ENCODE results near the gene KIAA1549. TPM values are rescaled to one million over a fixed set of nuclear protein-coding genes. Genes with fewer than 3 reads are reported as not detected.

Gene KIAA1549
- total RNA-seq, 1 donor from 2014 or later: 12.2 TPM

DNA sequence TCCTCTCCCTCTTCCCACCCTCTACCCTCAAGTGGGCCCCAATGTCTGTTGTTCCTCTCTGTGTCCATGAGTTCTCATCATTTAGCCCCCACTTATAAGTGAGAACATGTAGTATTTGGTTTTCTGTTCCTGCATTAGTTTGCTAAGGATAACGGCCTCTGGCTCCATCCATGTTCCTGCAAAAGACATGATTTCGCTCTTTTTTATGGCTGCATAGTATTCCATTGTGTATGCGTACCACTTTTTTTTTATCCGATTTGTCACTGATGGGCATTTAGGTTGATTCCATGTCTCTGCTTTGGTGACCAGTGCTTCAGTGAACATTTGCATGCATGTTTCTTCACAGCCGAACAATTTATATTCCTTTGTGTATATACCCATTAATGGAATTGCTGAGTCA lies 131.5 kb downstream of the KIAA1549 start:
- H3K4me3 Mint-ChIP-seq (ENCODE audit: unreplicated experiment): no peak overlapping the region
- DNase-seq (ENCODE audit: extremely low spot score, unreplicated experiment): no peak
- no peak overlapping the region for H3K27ac Mint-ChIP-seq (ENCODE audit: unreplicated experiment)
- no peaks in the 10 kb centered on the region for H3K27me3 Mint-ChIP-seq (ENCODE audit: unreplicated experiment)
- no peaks in the 10 kb centered on the region for H3K9me3 Mint-ChIP-seq (ENCODE audit: unreplicated experiment)
- H3K36me3 Mint-ChIP-seq (ENCODE audit: unreplicated experiment): peaks cover 13% of the 10 kb centered on the region
- H3K4me1 Mint-ChIP-seq (ENCODE audit: unreplicated experiment): peaks cover 25% of the 10 kb centered on the region
- no peak for TF ChIP-seq CTCF (IDR thresholded peaks at IDR 0.05)

GRCh38 chr7:138848056-138848980 lies 132.9 kb downstream of the KIAA1549 start:
- Mint-ChIP-seq H3K4me3 (ENCODE audit: unreplicated experiment) (peak overlapping the region; percentile 41), H3K9me3 (ENCODE audit: unreplicated experiment) (no peaks in the 10 kb centered on the region), H3K27me3 (ENCODE audit: unreplicated experiment) (no peaks in the 10 kb centered on the region), H3K4me1 (ENCODE audit: unreplicated experiment) (peaks cover 25% of the 10 kb centered on the region), H3K36me3 (ENCODE audit: unreplicated experiment) (peaks cover 15% of the 10 kb centered on the region), H3K27ac (ENCODE audit: unreplicated experiment) (peak overlapping the region; percentile 76)
- no peak for DNase-seq (ENCODE audit: extremely low spot score, unreplicated experiment)
- no peak for TF ChIP-seq CTCF (IDR thresholded peaks at IDR 0.05)

GRCh38 chr7:138845711-138846110 lies 135.5 kb downstream of the KIAA1549 start:
- Mint-ChIP-seq H3K4me3 (ENCODE audit: unreplicated experiment) (no peak overlapping the region), H3K27ac (ENCODE audit: unreplicated experiment) (no peak overlapping the region), H3K27me3 (ENCODE audit: unreplicated experiment) (no peaks in the 10 kb centered on the region), H3K36me3 (ENCODE audit: unreplicated experiment) (peaks cover 7% of the 10 kb centered on the region), H3K9me3 (ENCODE audit: unreplicated experiment) (no peaks in the 10 kb centered on the region), H3K4me1 (ENCODE audit: unreplicated experiment) (peaks cover 27% of the 10 kb centered on the region)
- DNase-seq (ENCODE audit: extremely low spot score, unreplicated experiment): no peak
- no peak for TF ChIP-seq CTCF (IDR thresholded peaks at IDR 0.05)

- Mint-ChIP-seq H3K36me3 (ENCODE audit: unreplicated experiment) (peaks cover 6% of the 10 kb centered on the region), H3K4me1 (ENCODE audit: unreplicated experiment) (peaks cover 25% of the 10 kb centered on the region), H3K27me3 (ENCODE audit: unreplicated experiment) (no peaks in the 10 kb centered on the region), H3K27ac (ENCODE audit: unreplicated experiment) (no peak overlapping the region), H3K4me3 (ENCODE audit: unreplicated experiment) (no peak overlapping the region), H3K9me3 (ENCODE audit: unreplicated experiment) (no peaks in the 10 kb centered on the region)
- DNase-seq (ENCODE audit: extremely low spot score, unreplicated experiment): no peak
- no peak for TF ChIP-seq CTCF (IDR thresholded peaks at IDR 0.05)
Measured at GRCh38 chr7:138843632-138844580, 137.3 kb downstream of the KIAA1549 start.
